IMR-90 (cell line): ENCODE measurements around the gene PDE11A.

Experiments used
- BHLHE40 ChIP-seq: fragments of 150-350 bp; IDR thresholded peaks from 2 replicates; pipeline ENCODE4 v1.6.1; 2016; ENCODE audit warnings: mild to moderate bottlenecking, low read depth, low read length
- CHD1 ChIP-seq: IDR thresholded peaks from 2 replicates; pipeline ENCODE4 v1.6.1; 2012; ENCODE audit warnings: low read depth, low read length, improper control_type of control experiment
- CTCF ChIP-seq: conservative IDR thresholded peaks from 2 replicates; pipeline ENCODE4 v1.5.1; 2012; ENCODE audit warnings: mild to moderate bottlenecking, low read depth, low read length, improper control_type of control experiment
- ELK1 ChIP-seq: fragments of 150-350 bp; IDR thresholded peaks from 2 replicates; pipeline ENCODE4 v1.6.1; 2016; ENCODE audit warnings: low read depth, mild to moderate bottlenecking, low read length, moderate library complexity, borderline replicate concordance
- MAFK ChIP-seq: IDR thresholded peaks from 2 replicates; pipeline ENCODE4 v1.6.1; 2012; ENCODE audit warnings: low read depth, low read length, improper control_type of control experiment
- MAZ ChIP-seq: IDR thresholded peaks from 2 replicates; pipeline ENCODE4 v1.6.1; 2012; ENCODE audit warnings: low read depth, mild to moderate bottlenecking, low read length, improper control_type of control experiment, moderate library complexity, borderline replicate concordance
- MXI1 ChIP-seq: IDR thresholded peaks from 2 replicates; pipeline ENCODE4 v1.6.1; 2012; ENCODE audit warnings: low read depth, mild to moderate bottlenecking, low read length, moderate library complexity, borderline replicate concordance
- NFE2L2 ChIP-seq: fragments of 150-350 bp; IDR thresholded peaks from 2 replicates; pipeline ENCODE4 v1.6.1; 2016; ENCODE audit warnings: low read depth, mild to moderate bottlenecking, low read length
- POLR2A ChIP-seq: IDR thresholded peaks from 2 replicates; pipeline ENCODE4 v1.6.1; 2012; ENCODE audit warnings: mild to moderate bottlenecking, low read depth, low read length
- RAD21 ChIP-seq: IDR thresholded peaks from 2 replicates; pipeline ENCODE4 v1.6.1; 2012; ENCODE audit warnings: low read length, improper control_type of control experiment
- RFX5 ChIP-seq: IDR thresholded peaks from 2 replicates; pipeline ENCODE4 v1.8.0; 2012; ENCODE audit warnings: low read depth, mild to moderate bottlenecking, low read length, moderate library complexity
- SMC3 ChIP-seq: fragments of 150-350 bp; IDR thresholded peaks from 2 replicates; pipeline ENCODE4 v1.6.1; 2016; ENCODE audit warnings: low read depth, mild to moderate bottlenecking, antibody characterized with exemption, low read length, moderate library complexity
- TF ChIP-seq, protein P1 (sequence below): fragments of 150-350 bp; IDR thresholded peaks from 2 replicates; pipeline ENCODE4 v1.6.1; 2017; ENCODE audit warnings: mild to moderate bottlenecking, antibody characterized with exemption, low read length, low read depth

DNA sequence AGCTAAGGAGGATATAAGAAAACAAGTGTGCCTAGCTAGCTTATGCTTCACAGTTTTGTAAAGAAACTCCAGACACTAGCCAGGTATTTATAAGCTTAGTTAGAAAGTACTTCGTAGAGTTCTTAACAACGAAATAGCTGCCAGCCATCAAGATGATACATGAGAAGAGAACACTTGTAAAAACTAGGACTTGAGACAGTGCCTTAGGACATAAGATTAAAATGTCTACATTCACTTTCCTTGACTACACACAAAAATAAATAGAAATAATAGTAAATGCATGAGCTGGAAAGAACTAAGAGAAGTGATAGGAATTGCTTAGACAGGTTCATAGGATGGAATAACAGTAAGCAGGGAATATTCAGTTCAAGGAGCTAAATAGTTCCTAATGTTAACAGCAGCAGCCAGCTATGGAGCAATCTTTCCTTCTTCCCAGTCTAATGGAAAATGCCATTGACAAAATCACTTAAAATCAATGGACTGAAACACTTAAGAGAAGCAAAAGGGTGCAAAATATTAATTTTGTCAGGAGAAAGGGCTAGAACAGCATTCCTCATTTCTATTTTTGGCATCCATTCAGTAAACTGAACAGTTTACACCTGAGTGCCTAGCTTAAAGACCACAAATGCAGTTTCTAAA, 186.6 kb downstream of the PDE11A start:
- TF ChIP-seq RFX5 (no peak), POLR2A (no peak), MAFK (no peak), CTCF (no peak), SMC3 (no peak), BHLHE40 (no peak), NFE2L2 (no peak), MXI1 (no peak), MAZ (no peak), CHD1 (no peak), ELK1 (no peak), RAD21 (no peak)
- TF ChIP-seq, protein P1, sequence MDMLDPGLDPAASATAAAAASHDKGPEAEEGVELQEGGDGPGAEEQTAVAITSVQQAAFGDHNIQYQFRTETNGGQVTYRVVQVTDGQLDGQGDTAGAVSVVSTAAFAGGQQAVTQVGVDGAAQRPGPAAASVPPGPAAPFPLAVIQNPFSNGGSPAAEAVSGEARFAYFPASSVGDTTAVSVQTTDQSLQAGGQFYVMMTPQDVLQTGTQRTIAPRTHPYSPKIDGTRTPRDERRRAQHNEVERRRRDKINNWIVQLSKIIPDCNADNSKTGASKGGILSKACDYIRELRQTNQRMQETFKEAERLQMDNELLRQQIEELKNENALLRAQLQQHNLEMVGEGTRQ: no peak
